WI38 (cell line): Measurements from ENCODE around the gene TRIM3.

Experiments used
- H3K4me3 ChIP-seq: 2 replicates; pipeline ENCODE4 v1.5.1; 2011; ENCODE audit warnings: low read depth, mild to moderate bottlenecking, control low read depth, low read length
- CTCF ChIP-seq: IDR thresholded peaks from 2 replicates; pipeline ENCODE4 v1.5.1; 2012; ENCODE audit warnings: low read depth, mild to moderate bottlenecking, control low read depth, low read length

The TRIM3 gene

GRCh38 chr11:6418557-6419008 lies 55.2 kb downstream of the TRIM3 start:
- TF ChIP-seq CTCF, result no peak
- H3K4me3 ChIP-seq, result peak overlapping the region; percentile 73

GRCh38 chr11:6417907-6418556 lies 55.7 kb downstream of the TRIM3 start:
- TF ChIP-seq CTCF, result no peak
- peak overlapping the region; percentile 73 for H3K4me3 ChIP-seq

- no peak overlapping the region for H3K4me3 ChIP-seq
- TF ChIP-seq CTCF, result no peak
Measured at GRCh38 chr11:6415797-6416196, 57.9 kb downstream of the TRIM3 start.

GRCh38 chr11:6414874-6415328 lies 58.8 kb downstream of the TRIM3 start:
- H3K4me3 ChIP-seq, result no peak overlapping the region
- no peak for TF ChIP-seq CTCF

GRCh38 chr11:6413791-6414201 lies 59.9 kb downstream of the TRIM3 start:
- TF ChIP-seq CTCF, result no peak
- no peak overlapping the region for H3K4me3 ChIP-seq

- no peak for TF ChIP-seq CTCF
- H3K4me3 ChIP-seq, result no peak overlapping the region
Measured at GRCh38 chr11:6411594-6412031, 62.1 kb downstream of the TRIM3 start.

- no peak for TF ChIP-seq CTCF
- H3K4me3 ChIP-seq, result no peak overlapping the region
Measured at GRCh38 chr11:6410695-6411430, 62.9 kb downstream of the TRIM3 start.
